Globus pallidus (tissue), 1 donor: ENCODE results near the gene SHLD1.
"Not testable (repeated sequence)": the region's sequence is repeated elsewhere in the genome, so short reads cannot be mapped to it uniquely, and the experiment has no call there.

Experiments
- DNase-seq: peaks from one replicate; pipeline ENCODE4 v3.0.0-alpha.2; 2015; ENCODE audit warnings: low spot score

Gene SHLD1, protein sequence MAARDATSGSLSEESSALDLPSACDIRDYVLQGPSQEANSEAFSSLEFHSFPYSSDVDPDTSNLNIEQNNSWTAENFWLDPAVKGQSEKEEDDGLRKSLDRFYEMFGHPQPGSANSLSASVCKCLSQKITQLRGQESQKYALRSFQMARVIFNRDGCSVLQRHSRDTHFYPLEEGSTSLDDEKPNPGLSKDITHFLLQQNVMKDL

DNA sequence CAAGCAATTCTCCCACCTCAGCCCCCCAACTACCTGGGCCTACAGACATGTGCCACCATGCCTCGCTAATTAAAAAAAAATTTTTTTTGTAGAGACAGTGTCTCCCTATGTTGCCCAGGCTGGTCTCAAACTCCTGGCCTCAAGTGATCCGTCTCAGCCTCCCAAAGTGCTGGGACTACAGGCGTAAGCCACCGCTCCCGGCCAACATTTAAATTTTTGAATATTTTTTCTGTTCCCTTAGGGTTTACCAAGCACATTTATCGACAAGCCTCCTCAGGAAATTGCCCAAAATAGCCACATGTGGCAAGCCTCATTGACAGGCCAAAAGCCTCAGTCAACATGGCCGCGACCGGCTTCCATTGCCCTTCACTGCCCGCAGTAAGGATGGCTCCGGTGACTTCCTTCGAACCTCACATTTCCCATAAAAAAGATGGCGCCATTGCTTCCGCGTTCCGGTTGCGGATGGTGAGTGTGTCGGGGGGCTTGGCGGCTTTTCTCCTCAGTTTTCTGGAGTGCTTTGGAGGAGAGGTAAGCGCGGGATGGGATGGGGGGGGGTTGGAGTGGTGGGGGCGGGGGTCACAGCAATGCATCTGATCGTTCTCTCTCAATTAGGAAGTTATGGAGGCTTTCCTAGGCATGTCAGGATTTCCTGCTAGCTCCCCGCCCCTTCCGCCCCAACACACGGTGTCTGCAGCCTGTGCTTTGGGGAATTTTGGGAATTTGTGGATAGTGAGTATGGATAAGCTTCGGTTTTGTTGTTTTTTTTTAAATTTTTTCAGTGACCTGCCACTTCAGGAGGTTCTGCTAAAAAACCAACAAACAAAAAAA is at the start of gene SHLD1:
TSS of gene SHLD1 (plus strand) at position 450 of the 828 bp plus-strand sequence. CDS start 22,465 bp downstream, outside the sequence.
- DNase-seq: peak; percentile 84

DNA sequence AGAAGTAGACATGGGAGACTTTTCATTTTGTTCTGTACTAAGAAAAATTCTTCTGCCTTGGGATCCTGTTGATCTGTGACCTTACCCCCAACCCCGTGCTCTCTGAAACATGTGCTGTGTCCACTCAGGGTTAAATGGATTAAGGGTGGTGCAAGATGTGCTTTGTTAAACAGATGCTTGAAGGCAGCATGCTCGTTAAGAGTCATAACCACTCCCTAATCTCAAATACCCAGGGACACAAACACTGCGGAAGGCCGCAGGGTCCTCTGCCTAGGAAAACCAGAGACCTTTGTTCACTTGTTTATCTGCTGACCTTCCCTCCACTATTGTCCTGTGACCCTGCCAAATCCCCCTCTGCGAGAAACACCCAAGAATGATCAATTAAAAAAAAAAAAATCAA is 47.9 kb upstream of the SHLD1 start:
- DNase-seq: not testable (repeated sequence)

DNA sequence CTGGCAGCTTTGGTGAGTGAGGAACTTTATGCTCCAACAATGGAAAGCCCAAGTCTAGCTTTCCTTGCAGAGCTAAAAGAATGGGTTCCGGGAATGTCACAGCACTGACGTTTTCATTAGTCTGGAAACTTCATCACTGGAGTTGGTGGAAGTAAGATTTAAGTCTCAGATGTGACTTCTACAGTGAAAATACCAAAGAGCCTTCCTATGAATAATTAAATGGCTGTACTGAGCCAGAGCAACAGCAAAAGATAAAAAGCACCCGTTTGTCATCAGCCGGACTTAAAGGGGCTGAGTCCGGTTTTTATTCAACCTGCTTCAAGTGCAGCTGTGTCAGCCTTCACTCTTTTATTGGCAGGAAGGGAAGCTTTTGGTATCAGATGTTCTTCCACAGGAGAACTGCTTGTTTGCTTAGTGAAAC is 46.5 kb upstream of the SHLD1 start:
- no peak for DNase-seq

DNA sequence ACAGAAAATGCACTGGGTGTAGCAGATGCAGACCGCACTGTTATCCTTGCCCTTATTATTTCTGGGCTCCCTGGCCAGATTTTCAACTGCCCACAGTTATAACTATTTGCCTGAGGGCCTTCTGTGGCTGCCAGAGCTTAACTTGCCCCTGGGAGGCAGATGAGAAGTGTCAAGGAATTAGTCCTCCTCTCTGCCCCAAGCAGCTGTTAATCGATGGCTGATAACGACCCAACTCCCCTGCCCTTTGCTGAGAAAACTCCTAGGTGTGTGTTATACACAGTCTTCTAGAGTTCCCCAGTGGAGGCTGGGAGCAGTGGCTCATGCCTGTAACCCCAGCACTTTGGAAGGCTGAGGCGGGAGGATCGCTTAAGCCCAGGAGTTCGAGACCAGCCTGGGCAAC is 44.4 kb upstream of the SHLD1 start:
- no peak for DNase-seq

DNA sequence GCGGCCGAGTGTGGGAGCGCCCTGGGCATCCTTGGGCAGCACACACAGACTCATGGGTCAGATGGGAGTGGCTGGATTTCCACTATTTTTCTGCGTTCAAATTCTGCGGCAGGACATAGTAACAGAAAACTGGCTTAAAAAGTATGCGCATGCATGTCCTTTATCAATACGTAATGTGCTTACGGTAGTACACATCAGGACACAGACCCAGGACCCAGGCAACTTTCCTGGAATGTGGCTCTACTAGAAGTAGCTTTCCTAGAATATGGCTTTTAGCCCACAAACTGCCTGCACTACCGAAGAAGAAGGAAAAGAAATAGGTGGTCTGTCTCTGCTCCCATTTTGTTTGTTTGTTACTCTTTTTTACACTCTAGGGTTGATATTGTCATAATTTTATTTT is 43.4 kb upstream of the SHLD1 start:
- DNase-seq: no peak

DNA sequence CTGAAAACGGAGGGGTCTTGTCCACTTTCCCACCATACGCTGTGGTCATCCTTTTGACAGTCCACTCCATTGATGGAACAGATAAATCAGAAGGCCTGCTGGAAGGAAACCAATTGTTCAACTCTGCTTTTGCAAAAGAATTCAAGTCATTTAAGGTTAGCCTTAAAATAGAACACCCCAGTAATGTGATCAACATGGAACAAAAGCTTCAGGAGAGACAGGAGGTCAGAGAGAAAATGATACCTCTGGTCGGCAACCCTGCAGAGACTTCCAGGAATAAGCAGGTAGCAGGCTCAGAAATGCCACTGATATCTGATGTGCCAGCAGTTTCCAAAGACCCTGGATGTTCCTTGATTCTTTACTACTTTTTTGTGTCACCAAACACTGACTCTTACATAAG is 39.6 kb upstream of the SHLD1 start:
- no peak for DNase-seq

DNA sequence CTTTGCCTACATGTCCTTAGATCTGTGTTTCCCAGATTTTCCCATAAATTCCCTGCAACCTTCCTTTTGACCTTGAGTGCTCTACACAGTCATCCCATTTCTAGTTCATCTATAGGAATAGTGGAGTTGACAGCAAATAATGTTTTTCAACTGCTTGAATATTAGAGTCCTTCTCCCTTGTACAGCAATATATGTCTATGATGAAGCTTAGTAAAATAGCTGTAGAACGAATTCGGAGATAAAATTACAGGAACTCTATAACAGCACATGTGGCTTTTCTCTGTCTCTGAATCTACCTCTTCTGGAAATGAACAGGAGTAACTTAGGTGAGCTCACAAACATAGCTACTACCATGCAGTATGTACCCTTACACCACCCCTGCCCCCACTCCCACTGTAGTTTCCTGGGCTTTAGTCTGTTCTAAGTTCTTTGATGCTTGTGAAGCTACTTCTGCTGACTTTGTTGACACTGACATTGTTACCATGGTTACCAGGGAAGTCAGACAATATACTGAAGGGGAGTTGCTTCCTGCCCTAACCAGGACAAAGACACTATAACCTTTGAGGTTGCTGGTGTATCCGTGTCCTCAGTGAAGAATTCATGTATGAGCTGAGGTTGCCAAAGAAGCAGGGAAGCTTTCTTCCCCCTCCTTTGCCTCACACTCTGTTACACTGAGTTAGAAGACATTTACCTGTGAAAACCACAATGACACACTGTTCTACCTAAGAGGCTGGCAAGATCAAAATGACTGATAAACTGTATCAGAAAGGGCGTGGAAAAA is 35.8 kb upstream of the SHLD1 start:
- DNase-seq: no peak

DNA sequence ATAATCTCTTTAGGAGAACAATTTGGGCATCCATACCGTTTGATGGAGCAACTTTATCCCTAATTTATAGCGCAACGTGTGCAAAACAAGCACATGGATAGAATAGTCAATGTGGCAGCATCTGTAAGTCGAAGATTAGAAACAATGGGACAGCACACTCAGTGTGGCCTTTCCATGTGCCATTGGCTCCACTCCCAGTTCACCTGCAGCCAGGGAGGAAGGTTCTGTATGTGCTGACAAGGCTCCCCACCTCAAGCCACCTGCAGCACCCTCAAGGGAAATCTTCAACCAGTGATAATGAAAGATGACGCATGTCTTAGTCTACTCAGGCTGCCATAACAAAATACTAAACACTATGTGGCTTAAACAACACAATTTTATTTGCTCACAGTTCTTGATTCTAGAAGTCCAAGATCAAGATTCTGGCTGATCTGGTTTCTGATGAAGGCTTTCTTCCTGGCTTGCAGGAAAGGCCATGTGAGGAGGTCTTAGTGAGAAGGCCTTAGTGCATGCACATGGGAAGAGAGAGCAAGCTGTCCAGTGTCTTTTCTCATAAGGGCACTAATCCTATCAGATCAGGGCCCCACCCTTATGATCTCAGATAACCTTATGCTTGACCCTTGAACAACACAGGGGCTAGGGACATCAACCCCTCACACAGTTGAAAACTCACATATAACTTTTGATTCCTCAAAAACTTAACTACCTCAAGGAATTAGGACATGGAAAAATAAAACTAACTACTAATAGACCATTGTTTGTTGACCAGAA is 34.9 kb upstream of the SHLD1 start:
- DNase-seq: no peak

DNA sequence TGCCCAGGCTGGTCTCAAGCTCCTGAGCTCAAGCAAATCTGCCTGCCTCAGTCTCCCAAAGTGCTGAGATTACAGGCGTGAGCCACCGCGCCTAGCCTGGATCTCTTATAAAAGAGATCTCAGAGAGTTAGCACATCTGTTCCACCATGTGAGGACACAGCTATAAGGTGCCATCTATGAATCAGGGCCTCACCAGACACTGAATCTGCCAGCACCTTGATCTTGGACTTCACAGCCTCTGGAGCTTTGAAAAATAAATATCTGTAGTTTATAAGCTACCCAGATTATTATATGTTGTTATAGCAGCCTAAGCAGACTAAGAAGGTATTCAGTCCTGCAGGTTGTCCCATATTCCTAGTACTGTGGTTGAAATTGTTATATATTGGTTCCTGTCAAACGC is 33.2 kb upstream of the SHLD1 start:
- no peak for DNase-seq

DNA sequence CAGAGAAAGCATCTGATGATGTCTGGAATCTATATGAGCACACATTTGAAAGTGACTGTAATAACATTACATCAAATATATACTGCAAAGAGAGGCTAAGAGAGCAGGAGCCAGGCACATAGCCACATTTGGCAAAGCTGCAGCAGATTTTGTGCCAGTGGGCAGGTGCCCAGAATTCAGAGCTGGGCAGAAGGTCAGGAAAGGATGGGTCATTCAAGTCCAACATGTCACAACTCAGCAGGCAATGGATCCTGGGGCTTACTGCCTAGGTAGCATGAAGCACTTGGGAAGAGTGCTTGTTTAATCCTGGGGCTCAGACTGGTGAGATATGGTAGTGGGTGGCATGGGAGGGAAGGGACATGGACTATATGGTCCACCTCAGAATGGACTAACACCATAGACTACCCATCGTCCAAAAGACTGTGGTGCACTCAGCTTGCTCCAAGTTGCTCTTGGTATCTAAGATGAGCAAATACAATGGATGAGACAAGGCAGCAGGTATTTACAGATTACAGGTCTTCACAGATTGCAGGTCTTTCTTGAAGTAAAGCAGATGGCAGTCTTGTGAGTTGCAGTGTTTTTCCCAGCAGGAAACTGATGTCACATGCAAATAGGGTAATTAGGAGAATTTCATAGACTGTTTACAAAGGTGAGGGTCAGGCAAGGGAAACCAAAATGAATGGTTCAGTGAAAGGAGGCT is 31.2 kb upstream of the SHLD1 start:
- no peak for DNase-seq

DNA sequence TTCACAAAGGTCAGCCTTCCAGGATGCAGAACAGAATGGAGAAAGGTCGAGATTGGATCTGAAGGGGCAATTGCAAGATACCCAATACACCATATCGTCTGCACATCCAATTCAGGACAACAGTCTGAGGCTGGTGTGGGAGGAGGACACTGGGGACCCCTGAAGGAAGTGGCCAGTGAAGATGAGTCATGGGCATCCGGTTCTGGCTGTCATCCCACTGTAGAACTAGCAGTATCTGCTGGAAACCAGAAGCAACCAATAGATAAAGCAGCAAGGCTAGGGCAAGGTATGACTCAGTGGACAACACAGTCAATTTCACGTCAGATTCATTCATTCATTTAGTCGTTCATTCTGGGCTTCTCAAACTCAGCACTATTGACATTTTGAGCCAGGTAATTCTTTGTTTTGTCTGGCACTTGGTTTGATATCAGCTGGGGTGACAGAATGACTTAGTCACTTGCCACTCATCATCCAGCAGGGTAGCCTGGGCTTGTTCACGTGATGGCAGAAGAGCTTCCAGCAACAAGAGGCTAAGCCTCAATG is 30.3 kb upstream of the SHLD1 start:
- DNase-seq: no peak

DNA sequence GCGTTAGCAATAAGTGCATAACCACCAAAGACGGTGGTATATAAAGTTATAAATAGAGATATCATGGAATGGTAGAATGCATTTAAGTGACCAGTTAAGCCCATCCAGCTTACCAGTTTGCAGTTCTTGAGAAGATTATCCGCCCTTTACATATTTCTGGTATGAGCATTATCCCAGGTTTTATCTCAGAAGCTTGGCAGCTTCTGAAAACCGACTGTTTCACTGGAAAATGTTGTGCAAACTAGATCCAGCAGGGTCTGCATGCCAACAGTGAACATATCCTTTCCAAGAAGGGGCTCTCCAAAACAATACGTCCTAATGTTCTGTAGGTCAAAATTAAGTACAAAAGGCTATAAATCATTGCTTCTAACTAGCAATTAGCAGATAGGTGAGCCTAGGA is 29.5 kb upstream of the SHLD1 start:
- DNase-seq: no peak

DNA sequence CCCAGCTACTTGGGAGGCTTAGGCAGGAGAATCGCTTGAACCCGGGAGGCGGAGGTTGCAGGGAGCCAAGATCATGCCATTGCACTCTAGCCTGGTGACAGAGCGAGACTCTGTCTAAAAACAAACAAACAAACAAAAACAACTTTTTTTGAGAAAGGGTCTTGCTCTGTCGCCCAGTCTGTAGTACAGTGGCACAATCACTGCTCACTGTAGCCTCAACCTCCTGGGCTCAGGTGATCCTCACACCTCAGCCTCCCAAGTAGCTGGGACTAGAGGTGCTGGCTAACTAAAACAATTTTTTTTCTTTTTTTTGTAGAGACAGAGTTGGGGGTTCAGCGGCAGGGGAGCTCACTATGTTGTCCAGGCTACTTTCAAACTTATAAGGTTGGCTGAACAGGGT is 28.8 kb upstream of the SHLD1 start:
- not testable (repeated sequence) for DNase-seq

DNA sequence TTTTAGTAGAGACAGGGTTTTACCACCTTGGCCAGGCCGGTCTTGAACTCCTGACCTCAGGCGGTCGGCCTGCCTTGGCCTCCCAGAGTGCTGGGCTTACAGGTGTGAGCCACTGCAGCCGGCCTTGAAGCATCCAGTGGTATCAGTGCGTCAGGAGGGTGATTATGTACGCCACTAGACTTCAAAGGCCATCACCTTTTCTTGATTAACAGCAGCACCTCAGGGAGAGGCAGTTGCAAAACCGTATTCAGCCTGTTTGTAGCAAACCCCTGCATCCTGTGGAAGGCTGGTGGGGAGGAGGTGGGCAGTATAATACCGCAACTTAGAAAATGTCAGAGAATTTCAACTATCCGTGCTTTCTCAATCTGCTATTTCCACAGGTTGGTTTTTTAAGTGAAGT is 27.3 kb upstream of the SHLD1 start:
- no peak for DNase-seq

DNA sequence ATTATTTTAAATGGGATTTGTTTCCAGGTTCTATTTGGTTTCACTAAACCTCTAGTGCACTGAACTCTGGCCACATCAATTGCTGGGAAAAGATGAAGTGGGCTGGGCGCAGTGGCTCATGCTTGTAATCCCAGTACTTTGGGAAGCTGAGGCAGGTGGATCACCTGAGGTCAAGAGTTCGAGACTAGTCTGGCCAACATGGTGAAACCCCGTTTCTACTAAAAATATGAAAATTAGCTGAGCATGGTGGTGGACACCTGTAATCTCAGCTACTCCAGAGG is 25.1 kb upstream of the SHLD1 start:
- DNase-seq: not testable (repeated sequence)

DNA sequence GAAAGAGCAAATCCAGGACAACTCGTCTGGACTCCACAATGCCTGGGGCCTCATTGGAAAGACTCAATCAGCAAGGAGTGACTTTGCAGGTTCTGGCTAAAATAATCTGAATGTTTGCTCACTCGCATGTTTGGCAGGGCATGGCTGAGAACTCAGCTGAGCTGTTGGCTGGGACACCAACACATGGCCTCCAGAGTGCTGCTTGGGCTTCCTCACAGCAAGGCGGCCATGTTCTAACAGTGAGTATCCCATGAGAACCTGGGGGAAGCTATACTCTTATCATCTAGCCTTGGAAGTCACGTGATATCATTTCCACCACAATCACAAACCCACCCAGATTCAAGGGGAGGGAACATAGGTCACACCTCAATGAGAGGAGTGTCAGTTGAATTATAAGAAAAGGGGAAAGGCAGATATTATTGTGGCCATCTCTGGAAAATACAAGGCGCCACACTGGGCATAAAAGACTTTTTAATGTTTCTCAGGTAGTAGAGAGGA is 23.1 kb upstream of the SHLD1 start:
- no peak for DNase-seq

DNA sequence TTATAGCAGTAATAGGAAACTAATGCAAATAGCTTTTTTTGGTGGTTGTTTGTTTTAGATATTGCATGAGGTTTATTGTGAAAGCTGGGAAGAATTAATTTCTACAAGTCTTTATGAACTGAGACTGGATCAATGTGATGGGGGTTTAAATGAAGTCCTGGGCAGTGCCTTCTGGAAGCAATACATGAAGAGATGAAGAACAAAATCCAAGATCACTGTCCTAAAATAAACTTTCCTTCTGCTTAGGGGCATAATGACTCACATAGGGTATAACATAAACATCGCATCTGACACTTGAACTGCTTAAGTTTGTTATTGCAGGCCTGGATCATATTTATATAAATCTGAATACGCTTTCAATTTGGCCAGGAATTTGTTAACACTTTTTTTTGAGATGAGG is 20.9 kb upstream of the SHLD1 start:
- no peak for DNase-seq

DNA sequence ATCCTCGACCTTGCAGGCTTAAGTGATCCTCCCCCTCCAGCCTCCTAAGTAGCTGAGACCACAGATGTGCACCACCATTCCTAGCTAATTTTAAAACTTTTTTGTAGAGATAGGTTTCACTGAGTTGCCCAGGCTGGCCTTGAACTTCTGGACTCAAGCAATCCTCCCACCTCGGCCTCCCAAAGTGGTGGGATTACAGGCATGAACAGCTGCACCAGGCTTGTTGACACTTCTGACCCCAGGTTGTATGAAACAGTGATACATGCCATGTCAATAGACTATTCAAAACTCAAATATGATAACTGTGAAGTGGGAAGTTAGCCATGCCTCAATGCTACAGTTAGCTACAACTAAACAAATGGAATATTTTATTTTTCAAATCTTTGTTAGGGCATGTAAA is 20.1 kb upstream of the SHLD1 start:
- no peak for DNase-seq

DNA sequence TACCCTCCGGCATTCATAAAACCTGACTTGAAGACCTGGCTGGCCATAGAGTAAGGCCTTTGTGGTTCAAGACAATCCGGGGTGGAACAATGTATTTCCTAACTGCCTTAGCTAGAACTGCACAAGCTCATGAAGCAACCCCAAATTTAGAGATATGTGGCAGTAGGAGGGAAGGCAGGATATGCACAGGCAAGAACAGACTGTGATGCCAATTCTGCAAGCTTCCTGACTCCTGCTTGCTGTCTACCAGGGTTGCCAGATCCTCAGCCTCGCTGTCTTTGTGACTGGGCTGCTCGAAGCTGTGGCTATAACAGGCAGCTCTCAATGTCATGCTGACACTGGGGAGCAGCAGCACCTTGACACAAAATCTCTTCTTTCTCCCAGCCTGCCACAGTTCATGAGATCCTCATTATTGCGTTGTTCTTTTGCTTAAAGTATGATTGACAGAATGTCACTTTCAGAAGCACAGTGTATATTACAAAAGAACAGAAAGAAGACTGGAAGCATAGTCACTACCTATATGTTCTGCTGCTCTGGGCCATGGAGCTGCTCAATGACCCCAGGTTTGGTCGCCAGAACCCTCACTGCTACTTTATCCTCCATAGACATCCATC is 18.3 kb upstream of the SHLD1 start:
- DNase-seq: no peak

DNA sequence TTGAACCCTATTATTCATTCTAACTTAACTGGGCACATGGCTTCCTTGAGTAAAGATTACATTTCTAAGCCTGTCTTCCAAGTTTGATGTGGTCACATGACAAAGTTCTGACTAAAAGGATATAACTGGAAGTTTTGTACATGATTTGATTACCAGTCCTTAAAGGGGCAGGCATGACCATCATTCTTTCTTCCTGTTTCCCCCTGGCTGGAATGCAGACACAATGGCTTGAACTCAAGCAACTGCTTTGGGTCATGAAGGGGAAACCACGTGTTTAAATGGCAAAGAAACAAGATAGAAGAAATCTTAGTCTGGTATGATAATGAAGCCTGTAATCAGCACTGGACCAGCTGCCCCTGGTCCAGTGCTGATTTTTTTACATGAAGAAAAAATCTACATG is 15.6 kb upstream of the SHLD1 start:
- no peak for DNase-seq
